Measurements from ENCODE around the gene MIER3.

Gene MIER3

GRCh38 chr5:56963246-56963645, 11.3 kb upstream of the MIER3 start:
- POLR2A ChIA-PET: no interaction called here
- TF ChIP-seq CTCF (IDR thresholded peaks at IDR 0.05; ENCODE audit: insufficient read depth, low read length, missing control alignments): no peak
- CTCF ChIA-PET: no interaction called here
- no peak overlapping the region for H3K4me3 ChIP-seq (ENCODE audit: low read depth, low read length)
- no peak for DNase-seq (ENCODE audit: low read depth, low spot score)

GRCh38 chr5:56962286-56962685, 10.4 kb upstream of the MIER3 start:
- DNase-seq (ENCODE audit: low read depth, low spot score): no peak
- ChIA-PET CTCF (no interaction called here), POLR2A (no interaction called here)
- no peak overlapping the region for H3K4me3 ChIP-seq (ENCODE audit: low read depth, low read length)
- no peak for TF ChIP-seq CTCF (IDR thresholded peaks at IDR 0.05; ENCODE audit: insufficient read depth, low read length, missing control alignments)

- H3K4me3 ChIP-seq (ENCODE audit: low read depth, low read length): no peak overlapping the region
- CTCF ChIA-PET: no interaction called here
- DNase-seq (ENCODE audit: low read depth, low spot score): no peak
- POLR2A ChIA-PET: no interaction called here
- no peak for TF ChIP-seq CTCF (IDR thresholded peaks at IDR 0.05; ENCODE audit: insufficient read depth, low read length, missing control alignments)
These were observed 9.8 kb upstream of the MIER3 start for GRCh38 chr5:56961746-56962145.

GRCh38 chr5:56959326-56959725, 7.4 kb upstream of the MIER3 start:
- TF ChIP-seq CTCF (IDR thresholded peaks at IDR 0.05; ENCODE audit: insufficient read depth, low read length, missing control alignments): no peak
- POLR2A ChIA-PET: no interaction called here
- CTCF ChIA-PET: no interaction called here
- DNase-seq (ENCODE audit: low read depth, low spot score): no peak
- H3K4me3 ChIP-seq (ENCODE audit: low read depth, low read length): no peak overlapping the region

- H3K4me3 ChIP-seq (ENCODE audit: low read depth, low read length): no peak overlapping the region
- no peak for TF ChIP-seq CTCF (IDR thresholded peaks at IDR 0.05; ENCODE audit: insufficient read depth, low read length, missing control alignments)
- ChIA-PET POLR2A (no interaction called here), CTCF (no interaction called here)
- no peak for DNase-seq (ENCODE audit: low read depth, low spot score)
These were observed 6.7 kb upstream of the MIER3 start for GRCh38 chr5:56958595-56958994.

- TF ChIP-seq CTCF (IDR thresholded peaks at IDR 0.05; ENCODE audit: insufficient read depth, low read length, missing control alignments): no peak
- CTCF ChIA-PET: interaction anchor here (1.7 kb wide), 1 partner anchor 184 kb away, joined by 4 read pairs; no protein-coding TSS in a partner anchor
- no peak for DNase-seq (ENCODE audit: low read depth, low spot score)
These were observed 2.3 kb upstream of the MIER3 start for GRCh38 chr5:56954262-56954661.

More at GRCh38 chr5:56954262-56954661, 2.3 kb upstream of the MIER3 start:
- no peak overlapping the region for H3K4me3 ChIP-seq (ENCODE audit: low read depth, low read length)
- POLR2A ChIA-PET: no interaction called here

Measured in AG04449 (cell line).